ENCODE results near the gene ICAM4. TPM values are rescaled to one million over a fixed set of nuclear protein-coding genes. Genes with fewer than 3 reads are reported as not detected.
"Not testable (repeated sequence)": the region's sequence is repeated elsewhere in the genome, so short reads cannot be mapped to it uniquely, and the experiment has no call there.

ICAM4 gene
- total RNA-seq, 2 donors from 2014 or later: 0.55 TPM; not detected in 1

DNA sequence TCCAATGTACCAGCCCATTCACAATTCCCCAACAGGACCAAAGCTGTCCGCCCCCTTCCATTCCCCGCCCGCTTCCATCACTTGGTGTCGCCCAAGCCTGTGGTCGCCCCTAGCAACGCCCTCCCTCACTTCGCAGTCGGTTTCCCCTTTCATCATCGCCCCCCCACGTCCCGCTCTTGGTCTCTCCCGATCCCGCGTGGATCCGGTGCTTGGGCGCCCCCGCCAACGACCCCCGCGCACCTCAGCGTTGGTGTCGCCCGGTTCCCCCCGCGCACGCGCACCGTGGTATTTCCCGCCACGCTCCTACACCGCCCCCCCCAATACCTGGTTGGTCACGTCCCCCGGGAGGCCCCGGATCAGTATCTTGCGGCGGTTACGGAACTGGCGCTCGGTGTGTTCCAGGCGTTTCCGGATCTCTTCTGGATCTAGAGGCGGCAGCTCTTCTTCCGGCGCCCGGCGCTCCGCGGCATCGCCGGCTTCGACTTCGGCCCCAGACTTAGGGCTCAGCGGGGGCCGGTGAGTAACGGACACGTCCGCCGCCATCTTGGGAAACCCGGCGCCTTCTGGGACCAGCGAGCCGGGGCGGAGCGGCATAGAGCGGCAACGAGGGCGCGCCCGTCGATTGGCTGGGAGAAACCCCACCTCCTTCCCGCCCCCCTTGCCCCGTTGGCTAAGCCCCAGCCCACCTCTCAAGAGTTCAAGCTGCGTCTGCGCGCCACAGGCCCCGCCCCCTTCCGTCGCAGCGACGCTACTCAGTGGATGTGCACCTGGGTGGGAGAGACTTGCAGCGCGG, 46.4 kb downstream of the ICAM4 start, which contains the start of gene RAVER1:
TSS of gene RAVER1 (minus strand) at position 565 of the 793 bp plus-strand sequence. CDS start at position 543, 22 bp downstream.
- Histone ChIP-seq H3K27me3 (no peaks in the 10 kb centered on the region), H3K27ac (peak within 1 kb of the TSS; percentile 89 to 93), H3K36me3 (peaks cover 24% of the 10 kb centered on the region), H3K9me3 (no peaks in the 10 kb centered on the region), H3K4me3 (peak within 1 kb of the TSS; percentile 67 to 74), H3K4me1 (peaks cover 0 to 36% of the 10 kb centered on the region in 2 donors)
- peak; percentile 98 for DNase-seq (ENCODE audit: low spot score)
- TF ChIP-seq, protein P1, sequence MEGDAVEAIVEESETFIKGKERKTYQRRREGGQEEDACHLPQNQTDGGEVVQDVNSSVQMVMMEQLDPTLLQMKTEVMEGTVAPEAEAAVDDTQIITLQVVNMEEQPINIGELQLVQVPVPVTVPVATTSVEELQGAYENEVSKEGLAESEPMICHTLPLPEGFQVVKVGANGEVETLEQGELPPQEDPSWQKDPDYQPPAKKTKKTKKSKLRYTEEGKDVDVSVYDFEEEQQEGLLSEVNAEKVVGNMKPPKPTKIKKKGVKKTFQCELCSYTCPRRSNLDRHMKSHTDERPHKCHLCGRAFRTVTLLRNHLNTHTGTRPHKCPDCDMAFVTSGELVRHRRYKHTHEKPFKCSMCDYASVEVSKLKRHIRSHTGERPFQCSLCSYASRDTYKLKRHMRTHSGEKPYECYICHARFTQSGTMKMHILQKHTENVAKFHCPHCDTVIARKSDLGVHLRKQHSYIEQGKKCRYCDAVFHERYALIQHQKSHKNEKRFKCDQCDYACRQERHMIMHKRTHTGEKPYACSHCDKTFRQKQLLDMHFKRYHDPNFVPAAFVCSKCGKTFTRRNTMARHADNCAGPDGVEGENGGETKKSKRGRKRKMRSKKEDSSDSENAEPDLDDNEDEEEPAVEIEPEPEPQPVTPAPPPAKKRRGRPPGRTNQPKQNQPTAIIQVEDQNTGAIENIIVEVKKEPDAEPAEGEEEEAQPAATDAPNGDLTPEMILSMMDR (IDR thresholded peaks at IDR 0.05): no peak

DNA sequence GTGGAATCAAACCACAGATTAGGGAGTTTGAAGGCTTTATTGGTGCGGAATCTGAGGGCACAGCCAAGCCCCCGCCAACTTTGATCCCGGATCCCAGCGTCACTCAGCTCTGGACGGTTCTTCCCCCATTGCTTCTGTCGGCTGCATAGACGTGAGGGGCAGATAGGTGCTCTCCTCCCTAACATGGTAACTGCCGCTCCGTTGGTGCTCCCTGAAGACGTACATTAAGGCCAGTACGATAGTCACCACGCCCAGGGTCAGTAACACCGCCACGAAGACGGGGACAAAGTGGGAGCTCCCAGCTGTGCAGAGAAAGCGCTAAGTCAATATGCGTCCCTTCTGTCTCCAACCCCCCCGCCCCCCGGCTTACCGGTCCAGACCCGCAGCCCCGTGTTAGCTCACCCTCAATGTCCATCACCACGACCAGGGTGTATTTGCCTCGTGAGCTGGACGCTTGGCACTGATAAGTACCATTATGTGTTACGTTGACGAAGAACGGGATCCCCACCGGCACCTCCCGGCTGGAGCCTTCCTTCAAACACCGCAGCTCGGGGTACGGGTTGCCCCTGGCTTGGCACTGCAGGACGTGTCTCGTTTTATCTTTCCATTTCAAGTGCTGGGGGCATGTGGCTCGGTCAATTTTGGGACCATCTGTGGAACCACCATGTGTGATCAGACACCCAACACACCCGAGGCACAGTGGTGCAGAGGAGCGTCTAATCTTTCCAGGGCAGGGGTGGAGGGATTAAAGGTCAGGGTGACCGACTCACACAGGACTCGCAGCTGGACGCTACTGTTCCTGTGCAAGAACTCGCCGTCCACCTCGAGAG, 47.2 kb downstream of the ICAM4 start:
- Histone ChIP-seq H3K36me3 (peaks cover 16% of the 10 kb centered on the region), H3K4me3 (peak overlapping the region; percentile 45 to 74), H3K4me1 (peaks cover 0 to 36% of the 10 kb centered on the region in 2 donors), H3K27me3 (no peaks in the 10 kb centered on the region), H3K9me3 (no peaks in the 10 kb centered on the region), H3K27ac (peak overlapping the region; percentile 89 to 93)
- TF ChIP-seq, protein P1 (IDR thresholded peaks at IDR 0.05): no peak
- no peak for DNase-seq (ENCODE audit: low spot score)

DNA sequence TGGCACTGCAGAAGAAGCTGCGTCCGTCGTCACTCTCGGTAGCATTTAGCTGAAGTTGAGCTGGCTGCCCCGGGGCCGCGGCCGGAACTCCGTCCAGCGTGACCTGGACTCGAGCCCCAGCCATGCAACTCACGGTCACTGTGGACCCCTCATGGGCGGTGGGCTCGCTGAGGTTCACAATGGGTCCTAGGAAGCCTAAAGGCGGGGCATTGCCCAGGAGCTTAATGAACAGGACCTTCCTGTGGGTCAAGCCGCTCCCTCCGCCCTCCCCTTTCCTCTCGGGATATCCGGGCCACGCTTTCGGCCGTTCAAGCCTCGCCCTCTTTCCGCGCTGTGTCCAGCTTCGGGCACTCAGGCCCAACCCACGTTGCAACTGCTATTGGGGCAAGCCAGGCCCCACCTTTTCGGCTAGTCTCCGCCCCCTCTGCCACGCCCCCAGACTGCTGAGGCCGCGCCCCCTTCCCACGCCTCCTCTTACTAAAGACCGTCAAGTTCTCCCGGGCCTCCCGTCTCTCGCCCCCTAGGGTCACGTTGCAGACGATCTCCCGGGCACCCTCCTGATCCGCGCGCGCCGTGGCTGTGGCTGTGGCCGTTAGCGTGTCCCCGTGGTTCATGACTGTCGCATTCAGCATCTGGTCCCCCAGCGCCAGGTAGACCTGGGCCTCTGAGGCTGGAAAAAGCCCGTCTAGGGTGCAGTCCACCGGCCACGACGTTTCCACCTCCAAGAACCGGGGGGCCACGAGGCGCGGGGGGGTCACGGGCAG, 48.0 kb downstream of the ICAM4 start:
- peak overlapping the region; percentile 89 to 93 for H3K27ac ChIP-seq
- H3K27me3 ChIP-seq: no peaks in the 10 kb centered on the region
- peaks cover 0 to 36% of the 10 kb centered on the region in 2 donors for H3K4me1 ChIP-seq
- DNase-seq (ENCODE audit: low spot score): peak; percentile 97
- peak overlapping the region; percentile 45 to 74 for H3K4me3 ChIP-seq
- H3K36me3 ChIP-seq: peaks cover 8% of the 10 kb centered on the region
- no peaks in the 10 kb centered on the region for H3K9me3 ChIP-seq
- TF ChIP-seq, protein P1 (IDR thresholded peaks at IDR 0.05): no peak

DNA sequence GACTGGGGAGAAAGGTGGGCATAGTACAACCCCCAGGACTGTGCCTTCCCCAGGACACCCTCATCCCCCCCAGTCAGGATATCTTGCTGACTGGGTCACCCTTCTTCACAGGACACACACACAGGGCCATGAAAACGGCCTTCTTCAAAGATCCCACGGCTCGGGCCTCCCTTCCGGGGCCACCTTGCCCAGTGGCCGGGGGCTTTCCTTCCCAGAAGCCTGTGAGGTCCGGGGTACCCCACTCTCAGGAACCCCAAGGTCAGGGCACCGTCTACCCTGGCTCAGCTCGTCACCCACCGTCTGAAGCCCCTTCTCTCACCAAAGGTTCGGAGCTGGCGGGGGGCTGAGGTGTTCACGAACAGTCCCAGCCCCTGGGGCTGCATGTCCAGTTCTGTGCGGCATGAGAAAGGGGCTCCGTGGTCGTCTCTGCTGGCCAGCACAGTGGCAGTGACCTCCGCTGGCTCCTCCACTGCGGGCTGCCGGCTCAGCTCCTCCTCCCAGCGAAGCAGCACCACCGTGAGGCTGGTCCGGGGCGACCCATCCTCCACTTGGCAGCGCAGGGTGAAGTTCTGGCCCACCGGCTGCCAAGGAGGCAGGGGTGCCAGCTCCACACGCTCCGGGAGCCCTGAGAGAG, 48.7 kb downstream of the ICAM4 start:
- Histone ChIP-seq H3K27me3 (no peaks in the 10 kb centered on the region), H3K27ac (peak overlapping the region; percentile 89 to 93), H3K9me3 (no peaks in the 10 kb centered on the region), H3K4me3 (peak overlapping the region in 1 of 2 donors; percentile 74), H3K4me1 (peaks cover 0 to 36% of the 10 kb centered on the region in 2 donors), H3K36me3 (peaks cover 1% of the 10 kb centered on the region)
- no peak for DNase-seq (ENCODE audit: low spot score)
- TF ChIP-seq, protein P1 (IDR thresholded peaks at IDR 0.05): no peak

DNA sequence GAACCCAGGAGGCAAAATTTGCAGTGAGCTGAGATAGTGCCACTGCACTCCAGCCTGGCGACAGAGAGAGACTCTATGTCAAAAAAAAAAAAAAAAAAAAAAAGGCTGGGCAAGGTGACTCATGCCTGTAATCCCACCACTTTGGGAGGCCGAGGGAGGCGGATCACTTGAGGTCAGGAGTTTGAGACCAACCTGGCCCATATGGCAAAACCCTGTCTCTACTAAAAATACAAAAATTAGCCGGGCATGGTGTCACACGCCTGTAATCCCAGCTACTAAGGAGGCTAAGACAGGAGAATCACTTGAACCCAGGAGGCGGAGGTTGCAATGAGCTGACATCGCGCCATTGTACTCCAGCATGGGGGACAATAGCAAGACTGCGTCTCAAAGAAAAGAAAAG, 50.0 kb downstream of the ICAM4 start:
- not testable (repeated sequence) for H3K36me3 ChIP-seq; H3K27ac ChIP-seq; H3K4me3 ChIP-seq; H3K27me3 ChIP-seq; DNase-seq (ENCODE audit: low spot score); H3K9me3 ChIP-seq
- H3K4me1 ChIP-seq: peaks cover 0 to 34% of the 10 kb centered on the region in 2 donors

Other genes starting within 250 kb of the ICAM4 start
- gene SHFL, start 200.6 kb upstream of the ICAM4 start, total RNA-seq: 10 to 100 TPM; 11.6 to 16.8 TPM
- gene ANGPTL6, start 184.3 kb upstream of the ICAM4 start, total RNA-seq: under 1 TPM in 1 of 2 donors, not detected in 1; 0.31 TPM
- gene PPAN, start 180.6 kb upstream of the ICAM4 start, total RNA-seq: 10 to 100 TPM; 12.7 to 23.2 TPM
- gene P2RY11, start 175.3 kb upstream of the ICAM4 start, total RNA-seq: 1 to 10 TPM in 1 of 2 donors, under 1 TPM in 1; 0.30 to 3.9 TPM
- 100 to 1,000 TPM; 163 to 240 TPM for gene EIF3G, start 167.1 kb upstream of the ICAM4 start, total RNA-seq
- 10 to 100 TPM; 17.2 to 27.7 TPM for gene DNMT1, start 92.0 kb upstream of the ICAM4 start, total RNA-seq
- 10 to 100 TPM in 1 of 2 donors, 1 to 10 TPM in 1; 4.3 to 14.7 TPM for gene S1PR2, start 55.6 kb upstream of the ICAM4 start, total RNA-seq
- gene MRPL4, start 34.7 kb upstream of the ICAM4 start, total RNA-seq: 10 to 100 TPM; 75.9 to 86.3 TPM
- 10 to 100 TPM; 15.2 to 24.4 TPM for gene ICAM1, start 15.8 kb upstream of the ICAM4 start, total RNA-seq
- 1 to 10 TPM in 1 of 2 donors, under 1 TPM in 1; 0.22 to 1.7 TPM for gene ICAM5, start 3.0 kb downstream of the ICAM4 start, total RNA-seq
- under 1 TPM in 1 of 2 donors, not detected in 1; 0.90 TPM for gene ZGLP1, start 22.9 kb downstream of the ICAM4 start, total RNA-seq
- gene FDX2, start 29.1 kb downstream of the ICAM4 start, total RNA-seq: 10 to 100 TPM; 12.5 to 20.4 TPM
- 10 to 100 TPM; 14.8 to 24.8 TPM for gene RAVER1, start 46.6 kb downstream of the ICAM4 start, total RNA-seq
- 1 to 10 TPM; 5.3 to 7.1 TPM for gene ICAM3, start 52.7 kb downstream of the ICAM4 start, total RNA-seq
- gene TYK2, start 93.6 kb downstream of the ICAM4 start, total RNA-seq: 10 to 100 TPM; 31.7 to 58.8 TPM
- 100 to 1,000 TPM; 130 to 131 TPM for gene CDC37, start 116.6 kb downstream of the ICAM4 start, total RNA-seq
- 1 to 10 TPM; 9.4 to 9.9 TPM for gene PDE4A, start 133.6 kb downstream of the ICAM4 start, total RNA-seq
- 10 to 100 TPM; 52.1 to 64.9 TPM for gene KEAP1, start 216.4 kb downstream of the ICAM4 start, total RNA-seq
- under 1 TPM; 0.12 to 0.59 TPM for gene S1PR5, start 230.5 kb downstream of the ICAM4 start, total RNA-seq